K562 (cell line): ENCODE results near the gene SRF. TPM values are rescaled to one million over a fixed set of nuclear protein-coding genes. Genes with fewer than 3 reads are reported as not detected.

Experiments used
- ARHGAP35 ChIP-seq: fragments of 450-650 bp; IDR thresholded peaks from 2 replicates; pipeline ENCODE4 v1.6.1; 2018; ENCODE audit not compliant: partially characterized antibody
- BRF1 ChIP-seq: IDR thresholded peaks from 3 replicates; pipeline ENCODE4 v1.6.1; 2011; ENCODE audit warnings: borderline replicate concordance, mild to moderate bottlenecking; ENCODE audit not compliant: insufficient read length; ENCODE audit errors: extremely low read depth
- E4F1 ChIP-seq: fragments of 250-450 bp; sonication (Bioruptor Pico); IDR thresholded peaks from 2 replicates; pipeline ENCODE4 v1.5.0; 2021; ENCODE audit warnings: mild to moderate bottlenecking, borderline replicate concordance
- ETS2 ChIP-seq: IDR thresholded peaks from 2 replicates; pipeline ENCODE4 v1.6.1; 2016; ENCODE audit warnings: borderline replicate concordance, missing genetic modification characterization, mild to moderate bottlenecking, moderate library complexity, missing compliant biosample characterization; ENCODE audit not compliant: poor library complexity, severe bottlenecking
- EZH2 ChIP-seq: IDR thresholded peaks from 2 replicates; pipeline ENCODE4 v1.6.1; 2012; ENCODE audit warnings: low read depth, mild to moderate bottlenecking, inconsistent platforms, low read length, borderline replicate concordance
- GABPA ChIP-seq: fragments of 200-800 bp; sonication (Bioruptor generic); conservative IDR thresholded peaks from 2 replicates; pipeline ENCODE4 v1.6.1; 2016; ENCODE audit warnings: low read depth, missing genetic modification characterization, missing compliant biosample characterization
- NR0B1 ChIP-seq: fragments of 450-650 bp; IDR thresholded peaks from one replicate; pipeline ENCODE4 v1.6.1; 2018; ENCODE audit warnings: mild to moderate bottlenecking, moderate library complexity; ENCODE audit not compliant: partially characterized antibody
- POLR2A ChIP-seq: fragments of 450-650 bp; conservative IDR thresholded peaks from 2 replicates; pipeline ENCODE4 v1.6.1; 2016
- REST ChIP-seq, 2 experiments: fragments of 450-650 bp; formaldehyde crosslinking in 1 of 2; IDR thresholded peaks; 2 replicates each; pipeline versions ENCODE4 v1.4.0 to v1.6.1; 2014 to 2020; ENCODE audit warnings: mild to moderate bottlenecking in 2 of 2, borderline replicate concordance in 1 of 2, low read depth in 1 of 2
- ZFPM2 ChIP-seq: fragments of 250-450 bp; sonication (Bioruptor Pico); IDR thresholded peaks from 2 replicates; pipeline ENCODE4 v1.5.1; 2022; ENCODE audit warnings: mild to moderate bottlenecking
- ZNF639 ChIP-seq, 2 experiments: fragments of 200-800 bp in 1 of 2; sonication (Bioruptor generic) in 1 of 2; sonication (generic) in 1 of 2; formaldehyde crosslinking in 1 of 2; IDR thresholded peaks in 1 of 2; conservative IDR thresholded peaks in 1 of 2; 2 replicates each; pipeline versions ENCODE4 v1.5.0 to v1.6.1; 2016 to 2020; ENCODE audit warnings: missing compliant biosample characterization in 1 of 2, missing genetic modification characterization in 1 of 2, missing genetic modification reagents in 1 of 2
- polyA plus RNA-seq, 8 experiments: library from polyadenylated mRNA; depleted of rRNA in 4 of 8; stranded (reverse) in 5 of 8; unstranded in 3 of 8; fragments of >200 nt; fragmentation: Nextera tagmentation in 2 of 8; fragmentation: Illumina TruSeq in 1 of 8; extraction: Ambion mirVana in 2 of 8; extraction: Trizol in 1 of 8; gene quantifications; 2 replicates each; pipeline versions ENCODE4 v1.2.1 to v1.2.3, GENCODE V29; 2011 to 2014; ENCODE audit warnings: inconsistent platforms in 1 of 8, missing spikeins in 1 of 8
- total RNA-seq, 7 experiments: library from RNA; depleted of rRNA in 6 of 7; stranded (reverse); fragments of >200 nt in 6 of 7; fragmentation: Illumina TruSeq in 2 of 7; extraction: Trizol in 2 of 7; gene quantifications; 2 replicates each; pipeline versions ENCODE4 v1.2.1 to v1.2.3, GENCODE V29; 2011 to 2021; ENCODE audit warnings: low replicate concordance in 1 of 7

Gene SRF
- total and polyA plus RNA-seq, 9 of the 15 experiments (the other 6 are each of a cell fraction or from before 2014, with no cell fraction given): 2.5 to 37.0 (median 24.6) TPM

- TF ChIP-seq BRF1 (no peak), POLR2A (peak; percentile 83), REST (IDR thresholded peaks at IDR 0.05; ENCODE audit: borderline replicate concordance) (no peak; the same call in 1 of the 2 replicates), REST (CRISPR knock-in tag; IDR thresholded peaks at IDR 0.05; ENCODE audit: low read depth) (0 out of 2 replicates have a peak, but pooled peaks have one; percentile 37), NR0B1 (no peak), ETS2 (no peak), EZH2 (no peak), GABPA (tag) (peak; percentile 89), ZFPM2 (CRISPR knock-in tag) (peak; percentile 92; the same call in 1 of the 2 replicates), ARHGAP35 (peak; percentile 13), ZNF639 (CRISPR knock-in tag; conservative IDR thresholded peaks at IDR 0.05 in 1 of 2, IDR thresholded peaks at IDR 0.05 in 1 of 2) (peak in 1 of 2 experiments; percentile 79; a peak in 2 of 4 replicates), E4F1 (no peak)
These were observed 11.1 kb downstream of the SRF start, which contains the start of gene CUL9 (continued) for GRCh38 chr6:43181942-43182860.
